HUES64 (cell line): Measurements from ENCODE around the gene FUOM.

Experiments
- H3K27ac ChIP-seq: 2 replicates; pipeline ENCODE4 v1.7.0; 2013; ENCODE audit warnings: low read depth, low read length, inconsistent platforms
- H3K27me3 ChIP-seq: 2 replicates; pipeline ENCODE4 v1.6.1; 2013; ENCODE audit warnings: mild to moderate bottlenecking, low read length; ENCODE audit not compliant: insufficient read depth
- H3K36me3 ChIP-seq: 2 replicates; pipeline ENCODE4 v1.6.1; 2013; ENCODE audit warnings: mild to moderate bottlenecking, low read length; ENCODE audit not compliant: insufficient read depth
- H3K4me1 ChIP-seq: 2 replicates; pipeline ENCODE4 v1.6.1; 2013; ENCODE audit warnings: mild to moderate bottlenecking, low read length, moderate library complexity; ENCODE audit not compliant: insufficient read depth
- H3K4me3 ChIP-seq: 2 replicates; pipeline ENCODE4 v1.5.1; 2013; ENCODE audit warnings: mild to moderate bottlenecking, low read length, moderate library complexity
- H3K9ac ChIP-seq: 2 replicates; pipeline ENCODE4 v1.6.1; 2013; ENCODE audit warnings: mild to moderate bottlenecking, low read depth, low read length
- H3K9me3 ChIP-seq: 2 replicates; pipeline ENCODE4 v1.6.1; 2013; ENCODE audit warnings: low read depth, low read length; ENCODE audit not compliant: insufficient read depth
- WGBS: fragments of 150-250, 120-280 bp; methylation state at CpG from one replicate; pipeline ENCODE4 v1.1.7; 2013; ENCODE audit warnings: missing lambda C conversion rate; 5-methylcytosine and 5-hydroxymethylcytosine counted together

FUOM gene

DNA sequence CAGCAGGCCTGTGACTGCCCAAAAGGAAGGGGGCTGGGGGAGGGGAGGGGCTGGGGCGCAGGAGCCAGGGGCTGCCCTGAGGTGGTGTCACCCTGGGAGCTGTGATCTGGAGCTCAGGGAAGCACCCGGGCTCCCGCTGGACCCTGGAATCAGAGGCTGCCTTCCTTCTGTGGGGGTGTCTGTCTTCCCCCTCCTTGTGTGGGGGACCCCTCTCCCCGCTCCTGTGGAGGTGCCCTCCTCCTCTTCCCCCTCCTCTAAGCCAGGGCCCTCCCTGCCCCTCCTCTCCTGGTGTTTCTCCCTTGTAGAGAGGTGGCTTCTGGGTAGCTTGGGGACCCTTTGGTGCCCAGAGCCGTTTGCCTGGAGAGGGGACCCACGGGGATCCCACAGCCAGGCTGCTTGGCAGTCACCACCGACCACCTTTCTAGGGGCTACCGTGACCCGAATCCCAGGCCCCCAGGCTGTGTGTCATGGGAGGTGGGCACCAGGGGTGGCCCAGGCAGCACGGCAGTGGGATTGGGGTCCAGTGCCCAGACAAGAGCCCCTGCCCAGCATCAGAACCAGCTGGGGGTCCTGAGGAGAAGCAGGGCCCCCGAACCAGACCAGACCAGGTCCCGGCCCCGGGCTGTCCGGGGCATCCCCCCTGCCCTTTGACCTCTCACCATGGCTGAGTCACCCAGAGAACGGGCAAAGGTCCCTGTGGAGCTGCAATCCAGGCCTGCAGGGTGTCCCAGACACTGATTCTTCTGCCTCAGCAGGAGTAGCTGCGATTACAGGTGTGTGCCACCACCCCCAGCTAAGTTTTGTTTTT, 9.9 kb downstream of the FUOM start:
- Histone ChIP-seq H3K36me3 (no peaks in the 10 kb centered on the region), H3K9ac (no peak overlapping the region), H3K9me3 (no peaks in the 10 kb centered on the region), H3K27me3 (no peaks in the 10 kb centered on the region), H3K27ac (no peak overlapping the region), H3K4me1 (0 out of 2 replicates have a peak, but pooled peaks cover 5% of the 10 kb centered on the region), H3K4me3 (no peak overlapping the region)
- WGBS, result 88% methylated on average over 16 of the region's 16 CpGs

DNA sequence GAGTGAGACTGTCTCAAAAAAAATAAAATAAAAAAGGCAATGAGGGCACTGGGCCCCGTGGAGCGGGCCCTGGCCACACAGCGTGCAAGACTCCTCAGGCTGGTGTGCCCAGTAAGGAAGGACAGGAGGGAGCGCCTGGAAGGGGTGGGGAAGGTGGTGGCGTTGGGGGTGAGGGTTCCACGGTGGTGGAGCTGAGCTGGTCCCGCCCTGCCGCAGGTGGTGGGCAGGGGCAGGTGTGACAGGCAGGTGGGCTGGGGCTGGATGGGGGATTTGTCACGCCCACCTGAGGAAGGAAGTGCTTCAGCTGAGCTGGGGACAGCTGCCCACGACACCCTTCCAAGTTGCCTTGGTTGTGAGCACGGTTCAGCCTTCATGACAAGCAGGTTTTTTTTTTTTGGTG, 11.4 kb downstream of the FUOM start:
- Histone ChIP-seq H3K9me3 (no peaks in the 10 kb centered on the region), H3K27ac (no peak overlapping the region), H3K36me3 (no peaks in the 10 kb centered on the region), H3K4me1 (0 out of 2 replicates have a peak, but pooled peaks cover 5% of the 10 kb centered on the region), H3K27me3 (no peaks in the 10 kb centered on the region), H3K9ac (no peak overlapping the region), H3K4me3 (no peak overlapping the region)
- 73% methylated on average over 11 of the region's 11 CpGs for WGBS

DNA sequence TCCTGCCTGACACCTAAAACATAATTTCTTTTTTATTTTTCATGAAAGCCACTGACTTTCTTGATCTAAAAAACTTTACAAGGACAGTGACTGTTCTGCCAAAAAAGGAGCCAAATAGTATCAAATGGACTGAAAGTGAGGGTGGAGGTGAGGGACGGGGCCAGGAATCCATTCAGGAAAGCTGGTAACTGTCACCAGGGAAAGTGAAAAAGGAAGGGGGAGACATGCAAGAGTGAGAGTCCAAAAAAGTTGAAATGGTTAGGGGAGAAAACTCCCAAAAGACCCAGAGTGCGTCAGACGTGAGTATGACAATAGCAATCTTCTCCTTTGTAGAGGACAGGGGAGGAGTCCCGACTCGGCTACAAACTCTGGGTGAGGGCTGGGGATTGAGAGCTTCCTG, 13.6 kb downstream of the FUOM start:
- Histone ChIP-seq H3K9me3 (no peaks in the 10 kb centered on the region), H3K4me1 (0 out of 2 replicates have a peak, but pooled peaks cover 5% of the 10 kb centered on the region), H3K27ac (no peak overlapping the region), H3K9ac (no peak overlapping the region), H3K4me3 (no peak overlapping the region), H3K36me3 (no peaks in the 10 kb centered on the region), H3K27me3 (peaks cover 2% of the 10 kb centered on the region; the same call in 1 of the 2 replicates)
- WGBS, result 82% methylated on average over 5 of the region's 5 CpGs

DNA sequence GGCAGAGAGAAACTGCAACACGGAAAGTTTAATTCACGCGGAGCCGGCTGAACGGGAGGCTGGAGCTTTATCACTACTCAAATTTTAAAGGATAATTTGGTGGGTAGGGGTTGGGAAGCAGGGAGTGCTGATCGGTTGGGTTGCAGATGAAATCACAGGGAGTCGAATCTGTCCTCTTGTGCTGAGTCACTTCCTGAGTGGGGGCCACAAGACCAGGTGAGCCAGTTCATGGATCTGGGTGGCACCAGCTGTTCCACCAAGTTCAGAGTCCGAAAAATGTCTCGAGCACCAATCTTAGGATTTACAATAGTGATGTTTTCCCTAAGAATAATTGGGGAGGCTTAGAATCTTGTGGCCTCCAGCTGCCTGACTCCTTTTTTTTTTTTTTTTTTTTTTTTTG, 14.3 kb downstream of the FUOM start:
- peaks cover 2% of the 10 kb centered on the region; the same call in 1 of the 2 replicates for H3K27me3 ChIP-seq
- 83% methylated on average over 9 of the region's 9 CpGs for WGBS
- no peak overlapping the region for H3K9ac ChIP-seq
- H3K9me3 ChIP-seq, result no peaks in the 10 kb centered on the region
- H3K36me3 ChIP-seq, result no peaks in the 10 kb centered on the region
- H3K27ac ChIP-seq, result no peak overlapping the region
- no peak overlapping the region for H3K4me3 ChIP-seq
- 0 out of 2 replicates have a peak, but pooled peaks cover 5% of the 10 kb centered on the region for H3K4me1 ChIP-seq

DNA sequence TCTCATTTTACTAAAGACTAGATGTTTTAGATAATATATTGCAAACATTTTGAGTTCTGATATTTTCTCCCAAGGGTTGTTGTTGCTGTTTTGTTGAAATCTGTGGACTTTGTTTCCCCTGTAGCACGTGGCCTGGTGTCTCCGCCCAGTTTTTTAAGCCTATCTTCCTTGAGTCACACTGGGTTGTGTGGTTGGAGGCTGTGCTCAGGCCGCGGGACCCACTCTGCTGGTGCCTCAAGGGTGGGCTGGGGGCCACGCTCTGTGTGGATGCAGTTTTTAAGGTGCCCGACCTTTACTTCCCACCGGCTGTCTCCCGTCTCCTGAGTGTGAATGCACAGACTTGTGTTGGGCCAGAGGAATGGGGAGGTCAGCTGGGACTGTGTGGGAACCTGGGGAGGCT, 14.9 kb downstream of the FUOM start:
- no peaks in the 10 kb centered on the region for H3K36me3 ChIP-seq
- H3K4me1 ChIP-seq, result 0 out of 2 replicates have a peak, but pooled peaks cover 5% of the 10 kb centered on the region
- H3K9ac ChIP-seq, result no peak overlapping the region
- no peaks in the 10 kb centered on the region for H3K9me3 ChIP-seq
- peaks cover 5% of the 10 kb centered on the region for H3K27me3 ChIP-seq
- whole genome bisulfite sequencing, result 86% methylated on average over 8 of the region's 8 CpGs
- H3K4me3 ChIP-seq, result no peak overlapping the region
- no peak overlapping the region for H3K27ac ChIP-seq

DNA sequence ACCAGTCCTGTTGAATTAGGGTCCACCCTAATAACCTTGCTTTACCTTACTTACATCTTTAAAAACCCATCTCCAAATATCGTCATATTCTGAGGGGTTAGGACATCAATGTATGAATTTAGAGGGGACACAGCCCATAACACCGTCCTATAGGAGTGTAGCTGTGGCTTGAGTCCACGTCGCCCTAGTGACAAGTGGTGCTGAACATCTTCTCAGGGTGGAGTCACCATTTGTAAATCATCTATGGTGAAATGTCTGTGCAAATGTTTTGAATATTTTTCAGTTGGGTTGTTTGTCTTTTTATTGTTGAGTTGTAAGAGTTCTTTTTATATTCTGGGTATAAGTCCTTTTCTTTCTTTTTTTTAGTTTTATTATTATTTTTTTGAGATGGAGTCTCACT, 15.8 kb downstream of the FUOM start:
- 90% methylated on average over 4 of the region's 4 CpGs for WGBS
- Histone ChIP-seq H3K9ac (no peak overlapping the region), H3K27me3 (peaks cover 14% of the 10 kb centered on the region), H3K27ac (no peak overlapping the region), H3K4me3 (no peak overlapping the region), H3K36me3 (no peaks in the 10 kb centered on the region), H3K4me1 (0 out of 2 replicates have a peak, but pooled peaks cover under 1% of the 10 kb centered on the region), H3K9me3 (no peaks in the 10 kb centered on the region)

DNA sequence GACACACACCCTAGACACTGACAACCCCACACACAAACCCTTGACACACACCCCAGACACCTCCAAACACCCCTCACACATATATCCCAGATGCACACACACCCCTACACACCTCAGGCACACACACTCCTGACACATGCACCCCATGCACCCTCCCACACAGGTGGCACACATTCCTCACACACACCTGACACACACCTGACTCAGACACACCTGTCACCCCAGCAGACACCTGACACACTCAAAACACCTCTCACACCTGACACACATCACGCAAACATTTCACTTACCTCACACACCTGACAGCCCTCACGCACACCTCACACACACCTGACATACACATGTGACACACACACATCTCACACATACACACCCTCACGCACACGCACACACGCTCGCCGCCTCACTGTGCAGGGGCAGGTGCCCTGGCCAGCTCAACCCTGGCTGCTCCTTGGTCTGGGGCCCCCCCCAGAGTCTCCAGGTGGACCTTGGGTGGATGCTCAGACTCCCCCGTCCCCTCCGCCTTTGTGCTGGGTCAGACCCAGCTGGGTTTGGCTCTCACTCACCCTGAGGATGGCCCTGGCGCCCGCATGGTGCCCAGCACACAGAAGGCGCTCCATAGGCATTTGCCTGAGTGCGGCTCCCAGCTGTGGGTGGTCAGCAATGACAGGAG, 18.0 kb downstream of the FUOM start:
- 91% methylated on average over 13 of the region's 13 CpGs for WGBS
- Histone ChIP-seq H3K4me1 (no peaks in the 10 kb centered on the region), H3K4me3 (no peak overlapping the region), H3K27ac (no peak overlapping the region), H3K36me3 (no peaks in the 10 kb centered on the region), H3K27me3 (peaks cover 36% of the 10 kb centered on the region), H3K9me3 (no peaks in the 10 kb centered on the region), H3K9ac (no peak overlapping the region)

DNA sequence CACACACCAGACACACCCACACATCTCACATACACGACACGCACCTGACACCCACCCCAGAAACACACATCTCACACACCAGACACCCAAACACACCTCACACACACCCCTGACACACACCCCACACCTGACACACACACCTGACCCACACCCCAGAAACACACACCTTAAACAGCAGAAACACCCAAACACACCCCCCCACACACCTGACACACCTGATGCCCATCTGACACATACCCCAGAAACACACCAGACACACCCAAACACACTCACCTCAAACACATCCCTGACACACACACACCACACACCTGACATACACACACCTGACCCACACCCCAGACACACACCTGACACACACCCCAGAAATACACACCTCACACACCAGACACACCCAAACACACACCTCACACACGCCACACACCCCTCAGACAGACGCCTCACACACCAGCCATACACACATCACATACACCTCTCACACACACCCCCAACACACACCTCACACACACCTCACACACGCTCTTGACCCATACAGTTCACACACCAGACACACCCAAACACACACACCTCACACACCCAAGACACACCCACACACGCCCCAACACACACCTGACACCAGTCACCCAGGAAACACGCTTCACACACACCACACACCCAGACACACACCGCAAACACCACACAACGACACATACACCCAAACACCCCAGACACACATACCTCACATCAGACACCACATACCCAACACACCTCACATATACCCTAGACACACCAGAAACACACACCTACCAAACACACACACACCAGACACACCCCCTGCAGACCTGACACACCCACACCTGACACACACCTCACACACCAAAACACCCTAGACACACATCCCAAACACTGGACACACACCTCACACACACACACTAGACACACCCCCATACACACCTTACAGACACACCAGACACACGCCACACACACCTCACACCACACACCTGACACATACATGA, 19.4 kb downstream of the FUOM start:
- Histone ChIP-seq H3K9ac (no peak overlapping the region), H3K4me3 (no peak overlapping the region), H3K36me3 (no peaks in the 10 kb centered on the region), H3K27me3 (peaks cover 49% of the 10 kb centered on the region), H3K27ac (no peak overlapping the region), H3K9me3 (no peaks in the 10 kb centered on the region), H3K4me1 (no peaks in the 10 kb centered on the region)
- 86% methylated on average over 10 of the region's 10 CpGs for WGBS

DNA sequence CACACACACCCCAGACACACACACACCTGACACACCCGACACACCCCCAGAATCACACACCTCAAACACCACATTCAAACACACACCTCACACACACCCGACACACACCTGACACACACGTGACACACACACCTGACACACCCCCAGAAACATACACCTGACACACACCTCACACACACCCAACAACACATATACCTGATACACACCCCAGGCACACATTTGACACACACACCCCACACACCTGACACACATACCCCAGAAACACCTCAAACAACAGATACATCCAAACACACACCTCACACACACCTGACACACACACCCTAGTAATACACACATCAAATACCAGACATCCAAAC, 20.5 kb downstream of the FUOM start:
- H3K9me3 ChIP-seq, result no peaks in the 10 kb centered on the region
- no peaks in the 10 kb centered on the region for H3K36me3 ChIP-seq
- 82% methylated on average over 3 of the region's 3 CpGs for WGBS
- H3K4me3 ChIP-seq, result no peak overlapping the region
- no peak overlapping the region for H3K9ac ChIP-seq
- no peaks in the 10 kb centered on the region for H3K4me1 ChIP-seq
- H3K27ac ChIP-seq, result no peak overlapping the region
- peaks cover 58% of the 10 kb centered on the region for H3K27me3 ChIP-seq

DNA sequence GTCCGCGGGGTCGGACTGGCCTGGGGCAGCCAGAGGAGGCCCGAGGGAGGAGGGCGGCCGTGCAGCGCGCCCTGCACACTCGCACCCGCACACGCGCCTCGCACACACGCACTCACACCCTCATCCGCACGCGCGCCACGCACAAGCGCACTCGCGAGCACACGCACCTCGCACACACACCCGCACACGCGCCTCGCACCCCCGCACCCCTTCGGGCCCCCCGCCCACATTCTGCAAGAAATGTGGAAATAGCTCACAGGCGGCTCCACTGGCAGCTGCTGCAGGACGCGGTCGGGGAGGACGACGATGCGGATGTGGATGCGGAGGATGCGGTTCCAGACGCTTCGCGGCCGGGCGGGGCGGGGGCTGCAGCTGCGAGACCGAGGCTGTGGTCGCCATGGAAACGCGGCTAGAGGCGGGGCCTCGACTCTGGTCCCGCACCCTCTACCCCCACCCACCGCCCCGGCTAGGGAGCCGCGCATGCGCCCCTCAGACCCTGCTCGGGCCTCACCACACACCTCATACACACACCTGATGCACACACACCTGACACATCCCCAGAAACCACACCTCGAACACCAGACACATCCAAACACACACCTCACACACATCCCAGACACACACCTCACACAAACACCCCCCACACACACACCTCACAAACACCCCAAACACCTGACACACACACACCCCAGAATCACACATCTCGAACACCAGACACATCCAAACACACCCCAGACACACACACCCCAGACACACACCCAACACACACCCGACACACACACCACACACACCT, 21.0 kb downstream of the FUOM start, which contains the start of gene CALY:
Gene CALY, minus strand, starts transcription at position 320 of the 793 bp plus-strand sequence. CDS start 7,907 bp downstream, outside the sequence.
- no peaks in the 10 kb centered on the region for H3K36me3 ChIP-seq
- H3K27me3 ChIP-seq, result peaks cover 64% of the 10 kb centered on the region
- 29% methylated on average over 63 of the region's 63 CpGs for WGBS
- H3K9ac ChIP-seq, result no peak within 1 kb of the TSS
- H3K4me3 ChIP-seq, result no peak within 1 kb of the TSS
- no peaks in the 10 kb centered on the region for H3K4me1 ChIP-seq
- H3K9me3 ChIP-seq, result no peaks in the 10 kb centered on the region; the same call in 1 of the 2 replicates
- H3K27ac ChIP-seq, result no peak within 1 kb of the TSS
